ENCODE results near the gene DOCK9.

Gene DOCK9

DNA sequence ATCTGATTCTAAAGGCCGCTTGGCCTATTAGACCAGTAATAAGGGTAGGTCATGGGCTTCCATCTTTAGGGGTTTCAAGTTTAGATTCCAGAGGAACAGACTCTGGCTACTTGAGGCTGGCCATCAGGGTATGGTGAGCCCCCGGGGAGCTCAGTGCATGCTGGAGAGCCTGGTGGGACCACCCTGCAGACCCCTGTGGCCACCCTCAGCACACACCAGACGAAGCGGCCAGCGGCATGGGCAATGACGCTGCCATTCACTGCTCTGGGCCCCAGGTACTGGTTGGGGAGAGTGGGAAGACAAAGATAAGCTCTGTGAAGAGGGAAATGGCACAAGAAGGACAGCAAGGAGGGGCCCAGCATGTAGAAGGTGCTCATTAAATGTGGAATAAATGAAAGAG is 126.6 kb downstream of the DOCK9 start:
- DNase-seq (ENCODE audit: low read depth in 2 of 2) = no peak

- DNase-seq (ENCODE audit: low read depth in 2 of 2) = no peak
Measured at GRCh38 chr13:98848746-98849145, 129.1 kb downstream of the DOCK9 start.

DNA sequence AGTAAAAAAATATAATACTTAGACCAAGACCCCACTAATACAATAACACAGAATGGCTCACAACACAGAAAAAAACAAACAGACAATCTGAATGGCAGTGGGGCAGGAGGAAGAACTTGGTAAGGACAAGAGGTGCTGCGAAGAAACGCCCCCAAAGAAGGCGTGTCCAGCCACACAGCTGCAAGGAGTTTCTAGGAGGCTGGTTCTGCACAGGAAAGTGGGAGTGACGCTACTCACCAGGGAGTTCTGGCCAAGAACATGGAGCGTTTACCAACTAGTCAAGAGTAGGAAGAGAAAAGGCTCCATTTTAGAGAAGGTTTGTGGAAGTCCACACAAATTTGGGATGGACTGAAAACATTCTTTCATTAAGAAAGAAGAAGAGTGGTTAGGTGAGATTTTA is 130.1 kb downstream of the DOCK9 start:
- DNase-seq (ENCODE audit: low read depth in 2 of 2) = no peak

DNA sequence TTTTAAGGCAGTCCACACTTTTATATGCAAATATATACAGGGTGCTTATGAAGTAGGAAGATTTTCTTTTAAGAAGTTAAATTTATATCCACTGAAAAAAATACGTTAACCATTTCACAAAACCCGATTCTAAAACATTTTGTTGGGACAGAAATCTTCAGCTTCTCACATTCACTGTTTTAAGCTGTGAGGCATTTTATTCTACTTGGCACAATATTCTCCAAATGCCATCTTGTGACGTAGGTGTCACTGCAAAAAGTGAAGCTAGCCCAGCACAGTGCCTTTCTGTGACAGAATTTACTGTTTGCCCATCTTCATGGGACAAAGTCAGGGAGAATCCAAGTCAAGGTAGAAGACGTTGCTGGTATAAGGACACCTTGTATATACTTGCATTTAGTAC is 130.9 kb downstream of the DOCK9 start:
- DNase-seq (ENCODE audit: low read depth in 2 of 2) = no peak

DNA sequence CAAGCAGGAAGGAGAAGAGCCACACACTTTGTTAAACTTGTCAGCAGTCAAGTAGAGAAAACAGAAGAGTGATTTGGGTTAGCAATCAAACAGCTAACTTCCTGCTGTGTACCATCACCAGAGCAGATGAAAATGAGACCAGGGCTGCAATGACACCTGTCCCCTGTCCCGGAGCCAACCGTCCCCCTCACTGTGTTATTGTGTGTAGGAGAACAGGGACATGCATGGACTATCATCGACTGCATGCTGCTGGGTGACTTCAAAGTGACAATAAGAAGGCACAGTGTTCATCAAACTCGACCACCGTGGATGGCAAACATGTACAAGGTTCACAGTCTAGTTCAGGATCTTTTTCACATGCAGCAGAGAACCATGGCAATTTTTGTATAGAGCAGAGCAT is 131.3 kb downstream of the DOCK9 start:
- no peak for DNase-seq (ENCODE audit: low read depth in 2 of 2)

DNA sequence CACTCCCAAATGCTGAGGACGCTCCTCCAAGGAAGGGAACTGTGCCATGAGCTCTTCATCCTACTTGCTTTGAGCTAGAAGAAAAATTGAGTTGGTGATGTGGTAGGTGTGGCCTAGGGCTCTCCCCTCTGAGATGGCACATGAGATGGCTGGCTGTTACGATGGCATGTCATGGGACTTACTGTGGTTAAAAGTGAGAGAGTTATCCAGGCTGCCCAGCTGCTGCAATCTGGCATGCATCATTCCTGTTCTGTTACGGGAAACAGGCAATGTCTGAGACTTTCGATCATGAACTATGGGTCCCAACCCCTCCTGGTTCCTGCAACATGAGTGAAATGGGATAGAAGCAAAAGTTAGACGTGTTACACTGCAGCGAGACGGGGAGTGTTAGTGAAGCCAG is 132.1 kb downstream of the DOCK9 start:
- no peak for DNase-seq (ENCODE audit: low read depth in 2 of 2)

GRCh38 chr13:98844021-98844420 is 133.8 kb downstream of the DOCK9 start:
- no peak for DNase-seq (ENCODE audit: low read depth in 2 of 2)

DNA sequence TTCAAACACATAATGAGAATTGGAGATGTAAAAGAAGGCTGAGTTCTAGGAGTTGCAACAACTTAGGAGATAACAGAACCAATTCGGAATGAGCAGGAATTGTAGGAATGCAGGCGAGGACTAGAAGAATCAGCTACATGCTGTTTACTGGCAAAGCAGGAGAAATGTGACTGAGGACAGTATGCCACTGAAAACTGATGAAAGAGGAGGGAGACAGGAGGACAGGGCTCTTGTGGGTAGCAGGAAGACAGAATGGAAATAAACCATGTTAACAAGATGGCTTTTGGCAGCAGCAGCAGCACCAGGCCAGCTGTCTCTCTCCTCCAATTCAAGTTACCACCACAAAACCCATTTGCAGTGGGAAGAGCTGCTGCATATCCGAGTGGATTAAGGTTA is 134.4 kb downstream of the DOCK9 start:
- DNase-seq (ENCODE audit: low read depth in 2 of 2) = no peak

- peak; percentile 43 to 51 for DNase-seq (ENCODE audit: low read depth in 2 of 2)
Measured at GRCh38 chr13:98842858-98843481, 134.9 kb downstream of the DOCK9 start.

DNA sequence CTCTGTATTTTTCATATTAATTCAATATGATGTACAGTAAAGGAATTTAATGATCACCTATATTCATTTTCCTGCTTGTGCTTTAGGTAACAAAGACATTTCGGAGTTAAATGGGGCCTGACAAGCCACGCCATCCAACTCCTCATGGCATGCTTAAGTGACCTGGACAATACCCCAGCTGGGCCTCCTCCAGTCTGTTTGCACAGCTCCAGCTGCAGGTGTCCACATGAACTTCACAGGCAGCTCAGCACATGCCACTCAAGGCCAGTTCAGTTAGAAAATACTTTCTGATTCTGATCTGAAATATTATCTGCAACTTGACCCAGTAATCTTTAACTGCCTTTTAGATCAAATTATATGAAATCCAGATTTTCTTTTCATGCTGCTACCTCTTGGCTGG is 135.8 kb downstream of the DOCK9 start:
- DNase-seq (ENCODE audit: low read depth in 2 of 2) = no peak

GRCh38 chr13:98839856-98840769 is 137.8 kb downstream of the DOCK9 start:
- DNase-seq (ENCODE audit: low read depth in 2 of 2) = peak; percentile 20 to 35

GRCh38 chr13:98838776-98839175 is 139.1 kb downstream of the DOCK9 start:
- DNase-seq (ENCODE audit: low read depth in 2 of 2) = no peak

GRCh38 chr13:98837896-98838295 is 140.0 kb downstream of the DOCK9 start:
- DNase-seq (ENCODE audit: low read depth in 2 of 2) = no peak

GRCh38 chr13:98835156-98835555 is 142.7 kb downstream of the DOCK9 start:
- DNase-seq (ENCODE audit: low read depth in 2 of 2) = no peak

DNA sequence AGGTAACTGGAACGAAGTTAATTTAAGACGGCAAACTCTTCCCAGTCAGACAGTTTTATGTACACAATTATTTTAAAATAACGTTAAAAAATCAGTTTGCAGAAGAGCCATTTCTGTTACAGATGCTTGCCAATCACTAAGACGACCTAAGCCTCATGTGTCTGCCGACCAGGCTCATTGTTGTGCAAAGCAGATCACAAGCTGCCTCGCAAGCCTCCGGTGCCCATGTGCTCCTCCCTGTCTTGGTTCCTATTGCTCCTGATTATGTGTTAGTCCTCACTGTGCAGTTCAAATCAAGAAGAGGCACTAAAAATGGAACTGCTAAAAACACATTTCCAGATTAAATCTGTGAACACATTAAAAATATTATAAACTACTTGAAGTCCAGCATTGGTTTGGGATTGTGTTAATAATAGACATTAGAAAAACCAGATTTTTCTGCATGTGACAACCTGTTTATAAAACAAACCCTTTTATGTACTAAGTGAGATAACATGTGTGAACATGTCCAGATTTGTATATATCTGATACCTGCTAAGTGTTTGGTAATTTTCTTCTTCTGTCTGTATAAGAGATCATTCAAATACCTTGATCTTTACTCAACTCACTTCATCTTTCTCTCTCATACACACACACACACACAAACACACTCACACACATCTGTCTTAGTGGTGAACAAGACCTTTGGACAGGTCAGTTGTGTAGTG is 143.5 kb downstream of the DOCK9 start:
- no peak for DNase-seq (ENCODE audit: low read depth in 2 of 2)

- DNase-seq (ENCODE audit: low read depth in 2 of 2) = no peak
Measured at GRCh38 chr13:98831236-98831635, 146.6 kb downstream of the DOCK9 start.

DNA sequence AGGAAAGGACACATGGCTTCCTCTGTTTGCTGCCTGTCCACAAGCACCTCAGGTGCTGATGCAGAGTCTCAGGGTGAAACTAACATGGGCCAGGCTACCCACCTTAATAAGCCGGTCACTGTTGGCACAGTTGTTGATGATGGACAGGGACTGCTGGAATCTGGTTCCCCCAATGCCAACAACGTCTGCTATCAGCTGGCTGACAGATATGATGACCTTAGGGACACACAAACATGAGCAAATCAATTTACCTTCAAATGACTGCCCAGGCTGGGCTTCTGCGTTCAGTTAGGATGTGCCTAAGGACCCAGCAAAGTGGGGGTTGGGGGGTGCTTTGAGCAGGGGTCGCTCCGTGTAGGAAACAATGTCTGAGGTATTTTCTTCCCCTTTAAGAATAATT is 148.3 kb downstream of the DOCK9 start:
- no peak for DNase-seq (ENCODE audit: low read depth in 2 of 2)

DNA sequence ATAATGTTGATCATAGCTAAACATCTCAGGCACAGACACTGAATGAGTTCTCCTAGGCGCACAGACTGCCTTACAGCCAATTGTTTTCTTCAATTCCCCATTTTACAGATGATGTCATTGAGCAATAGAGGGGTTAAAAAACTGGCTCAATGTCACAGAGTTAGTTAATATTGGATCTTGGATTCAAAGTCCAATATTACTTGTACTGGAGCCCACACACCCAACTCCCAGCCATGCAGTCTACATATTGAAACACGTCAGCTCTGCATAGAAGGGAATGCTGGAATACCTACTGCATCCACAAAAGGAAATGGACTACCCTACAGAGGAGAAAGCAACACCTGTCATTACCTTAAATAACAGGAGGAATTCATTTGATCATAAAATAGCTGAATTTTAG is 149.2 kb downstream of the DOCK9 start:
- no peak for DNase-seq (ENCODE audit: low read depth in 2 of 2)

DNA sequence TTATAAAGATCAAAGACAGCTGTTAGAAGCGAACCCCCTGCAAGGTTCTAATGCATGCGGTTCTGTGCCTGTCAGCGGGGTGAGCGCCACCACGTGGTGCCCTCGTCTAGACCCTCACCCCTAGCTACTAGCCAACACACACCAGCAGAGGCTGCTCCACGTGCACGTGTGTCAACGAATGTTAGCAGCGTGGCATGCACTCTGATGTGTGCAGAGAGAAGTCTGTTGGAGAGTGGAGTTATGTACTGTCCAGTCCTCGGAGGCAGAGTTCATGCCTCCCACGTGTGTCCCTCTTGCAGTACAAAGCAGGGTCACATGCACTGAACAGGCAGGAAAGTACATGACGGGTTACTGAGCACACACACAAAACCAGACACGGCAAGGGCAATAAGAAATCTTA is 150.4 kb downstream of the DOCK9 start:
- no peak for DNase-seq (ENCODE audit: low read depth in 2 of 2)

DNA sequence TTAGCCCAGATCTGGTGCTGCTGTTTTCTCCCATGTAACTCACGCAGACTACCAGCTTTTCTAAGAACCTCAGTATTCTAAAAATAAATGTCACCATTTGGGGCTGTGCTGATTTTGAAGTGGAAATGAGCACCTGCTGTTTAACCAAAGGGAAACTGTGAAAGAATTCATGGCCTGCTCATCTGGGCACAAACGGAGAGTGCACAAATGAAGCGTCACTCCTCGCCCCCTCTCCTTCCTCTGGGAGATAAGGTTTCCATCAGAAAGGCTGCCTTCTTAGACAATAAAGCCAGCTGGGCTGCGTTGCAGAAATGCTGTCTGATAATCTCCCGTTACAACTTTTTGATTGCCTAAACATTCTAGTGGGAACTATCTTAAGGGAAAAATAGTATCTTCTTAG is 151.7 kb downstream of the DOCK9 start:
- no peak for DNase-seq (ENCODE audit: low read depth in 2 of 2)

DNA sequence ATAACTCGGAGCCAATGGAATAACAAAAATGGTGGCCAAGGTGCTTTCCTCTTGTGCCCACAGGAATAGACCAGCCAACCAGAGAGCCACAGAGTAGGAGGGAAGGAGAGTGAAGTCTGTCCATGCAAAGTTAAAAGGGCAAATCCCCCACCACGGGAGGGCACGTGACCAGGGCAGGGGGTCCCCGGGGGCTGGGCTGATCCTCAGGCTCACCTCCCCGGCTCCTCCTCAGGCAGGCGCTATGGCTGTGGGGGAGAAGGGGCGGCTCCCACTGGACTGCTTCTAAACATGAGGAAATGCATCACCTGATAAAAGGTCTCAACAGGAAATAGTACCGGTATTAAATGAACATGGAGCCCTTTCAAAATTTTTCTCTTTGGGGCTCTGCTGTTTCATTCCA is 152.2 kb downstream of the DOCK9 start:
- no peak for DNase-seq (ENCODE audit: low read depth in 2 of 2)

DNA sequence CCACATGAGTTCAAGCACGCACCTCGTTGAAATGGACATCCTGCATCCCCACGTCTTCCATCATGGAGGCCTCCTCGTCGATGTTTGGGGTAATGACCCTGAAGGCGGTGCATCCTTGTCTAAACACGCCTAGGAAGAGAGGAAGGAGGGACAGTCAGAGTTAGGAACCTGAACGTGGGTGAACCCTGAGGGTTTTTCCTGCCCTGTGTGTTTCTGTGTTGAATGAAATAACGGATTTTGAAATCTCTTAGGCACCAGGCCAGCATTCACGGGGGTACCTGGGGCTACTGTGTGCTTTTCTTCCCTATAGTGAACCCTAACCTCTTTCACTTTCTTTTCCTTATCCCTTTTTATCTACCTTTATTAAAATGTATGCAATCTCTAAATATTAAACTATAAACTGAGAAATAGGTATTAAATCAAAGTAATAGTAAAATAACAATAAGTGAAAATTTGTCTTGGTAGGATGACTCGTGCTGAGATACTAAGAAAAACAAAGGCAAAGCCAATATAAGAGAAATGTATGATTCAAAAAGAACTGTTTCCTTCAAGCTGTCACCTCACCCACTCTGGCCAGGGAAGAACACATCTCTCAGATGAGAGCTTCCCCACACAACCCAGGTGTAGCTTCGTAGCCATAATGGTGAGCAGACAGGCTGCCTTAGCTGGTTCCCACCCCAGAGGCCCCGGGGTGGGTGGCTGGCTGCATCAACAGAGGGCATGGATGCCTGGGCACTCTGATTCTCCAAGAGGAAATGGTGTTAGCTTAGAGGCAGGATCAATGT is 153.3 kb downstream of the DOCK9 start:
- DNase-seq (ENCODE audit: low read depth in 2 of 2) = no peak
